Glutamatergic neuron (in vitro differentiated cells): ENCODE measurements around the gene MRPS9. TPM values are rescaled to one million over a fixed set of nuclear protein-coding genes. Genes with fewer than 3 reads are reported as not detected.
A peak's percentile ranks its signal among the peaks of the same experiment; 100 is the strongest.

Experiments used
- DNase-seq: peaks from one replicate; pipeline ENCODE4 v3.0.0; 2022
- H3K27ac Mint-ChIP-seq: one replicate; pipeline ENCODE4 v1.8.0; 2020; ENCODE audit warnings: mild to moderate bottlenecking, mixed read lengths, inconsistent platforms; ENCODE audit not compliant: unreplicated experiment
- H3K27me3 Mint-ChIP-seq: one replicate; pipeline ENCODE4 v1.8.0; 2020; ENCODE audit warnings: mild to moderate bottlenecking, moderate library complexity, mixed read lengths, inconsistent platforms; ENCODE audit not compliant: unreplicated experiment
- H3K36me3 Mint-ChIP-seq: one replicate; pipeline ENCODE4 v1.8.0; 2020; ENCODE audit warnings: mild to moderate bottlenecking, mixed read lengths, inconsistent platforms; ENCODE audit not compliant: unreplicated experiment
- H3K4me1 Mint-ChIP-seq: one replicate; pipeline ENCODE4 v1.8.0; 2020; ENCODE audit warnings: mild to moderate bottlenecking, low read depth, mixed read lengths, inconsistent platforms; ENCODE audit not compliant: unreplicated experiment
- H3K4me3 Mint-ChIP-seq: one replicate; pipeline ENCODE4 v1.8.0; 2020; ENCODE audit warnings: mild to moderate bottlenecking, mixed read lengths, inconsistent platforms; ENCODE audit not compliant: unreplicated experiment
- H3K9me3 Mint-ChIP-seq: one replicate; pipeline ENCODE4 v1.8.0; 2020; ENCODE audit warnings: mild to moderate bottlenecking, moderate library complexity, mixed read lengths, inconsistent platforms; ENCODE audit not compliant: unreplicated experiment
- CTCF ChIP-seq: fragments of 200-600 bp; sonication (generic); IDR thresholded peaks from one replicate; pipeline ENCODE4 v1.5.0; 2021; ENCODE audit not compliant: partially characterized antibody, unreplicated experiment
- total RNA-seq: library from RNA; stranded (reverse); fragmentation: NEBNext Ultra II Directional; extraction: Animal tissue kit (Norgen Biotek cat#: 25700); gene quantifications from one replicate; pipeline ENCODE4 v1.2.1, GENCODE V29; 2021; ENCODE audit not compliant: unreplicated experiment

The MRPS9 gene
- total RNA-seq, 1 donor from 2014 or later = 20.3 TPM

- H3K36me3 Mint-ChIP-seq = no peaks in the 10 kb centered on the region
- DNase-seq = no peak
- TF ChIP-seq CTCF = no peak
- H3K9me3 Mint-ChIP-seq = peaks cover 10% of the 10 kb centered on the region
- peak overlapping the region; percentile 76 for H3K27ac Mint-ChIP-seq
- peaks cover 11% of the 10 kb centered on the region for H3K4me1 Mint-ChIP-seq
- H3K27me3 Mint-ChIP-seq = peaks cover 10% of the 10 kb centered on the region
- H3K4me3 Mint-ChIP-seq = peak overlapping the region; percentile 84
Observed at GRCh38 chr2:105143094-105143466, 105.2 kb downstream of the MRPS9 start.

DNA sequence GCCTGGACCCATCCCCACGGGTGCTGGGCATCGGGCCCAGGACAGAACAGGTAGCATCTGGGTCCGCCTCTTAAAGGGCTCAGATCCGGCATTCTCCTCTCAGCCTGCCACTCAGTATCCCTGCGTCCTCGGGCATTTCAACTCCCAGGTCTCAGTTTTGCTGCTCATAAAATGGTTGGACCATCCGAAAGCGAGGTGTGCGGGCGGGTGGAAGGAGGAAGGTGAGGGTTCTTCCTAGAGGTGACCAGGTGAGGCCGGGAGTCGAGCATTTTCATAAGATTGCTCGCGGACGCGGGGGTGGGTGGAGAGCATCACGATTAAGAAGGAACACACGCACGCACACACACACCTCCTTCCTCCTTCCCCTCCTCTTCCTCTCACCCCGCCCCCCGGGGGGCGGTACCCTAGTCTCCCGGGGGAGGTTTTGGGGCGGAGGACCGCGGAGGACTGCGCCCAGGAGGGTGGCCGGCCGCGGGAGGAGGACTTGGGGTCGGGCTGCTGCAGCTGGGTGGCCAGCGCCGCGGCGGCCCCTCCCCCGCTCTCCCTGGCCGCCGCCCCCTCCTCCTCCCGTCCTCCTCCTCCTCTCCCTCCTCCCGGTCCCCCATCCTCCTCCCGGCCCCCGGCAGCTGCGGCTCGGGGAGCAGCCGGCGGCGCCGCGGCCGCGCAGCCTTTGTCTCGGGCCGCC, 105.7 kb downstream of the MRPS9 start:
- no peak for TF ChIP-seq CTCF
- peak overlapping the region; percentile 84 for H3K4me3 Mint-ChIP-seq
- peaks cover 10% of the 10 kb centered on the region for H3K9me3 Mint-ChIP-seq
- H3K36me3 Mint-ChIP-seq = no peaks in the 10 kb centered on the region
- peaks cover 10% of the 10 kb centered on the region for H3K27me3 Mint-ChIP-seq
- DNase-seq = peak; percentile 74
- peak overlapping the region; percentile 76 for H3K27ac Mint-ChIP-seq
- peaks cover 11% of the 10 kb centered on the region for H3K4me1 Mint-ChIP-seq

DNA sequence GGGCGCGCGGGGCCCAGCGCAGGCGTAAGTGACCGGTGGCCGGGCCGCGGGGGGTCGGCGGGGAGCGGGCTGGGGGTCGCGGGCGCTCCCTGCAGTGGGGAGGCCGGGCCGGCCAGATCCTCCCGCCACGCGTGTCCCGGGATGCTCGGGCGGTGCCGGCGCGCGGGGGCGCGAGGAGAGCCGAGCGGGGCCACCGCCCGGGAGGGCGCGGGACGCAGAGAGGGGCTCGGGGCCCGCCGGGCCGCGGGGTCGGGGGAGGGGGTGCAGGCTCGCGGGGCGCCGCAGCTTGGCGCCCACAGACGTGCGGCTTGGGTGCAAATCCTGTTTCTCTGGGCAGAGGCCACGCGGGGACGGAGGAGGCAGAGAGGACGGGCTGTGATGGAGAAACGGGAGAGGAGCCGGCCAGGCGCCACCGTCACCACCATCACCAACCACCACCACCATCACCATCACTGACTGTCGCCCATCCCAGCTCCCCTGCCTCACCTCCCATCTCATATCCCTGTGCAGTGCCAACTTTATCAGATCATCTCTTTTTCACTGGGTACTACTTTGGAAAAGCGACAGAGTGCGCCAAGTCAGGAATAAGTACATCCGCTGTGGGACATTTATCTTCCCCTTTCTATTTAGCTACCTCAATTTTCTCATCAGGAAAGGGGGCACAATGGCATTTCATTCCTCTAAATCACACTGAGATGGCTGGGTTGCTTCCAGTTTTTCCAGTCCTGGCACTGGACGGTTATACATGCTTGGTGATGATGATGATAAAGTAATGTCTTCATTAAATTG, 106.5 kb downstream of the MRPS9 start:
- Mint-ChIP-seq H3K27ac (peak overlapping the region; percentile 88), H3K36me3 (peaks cover 2% of the 10 kb centered on the region)
- DNase-seq = no peak

GRCh38 chr2:105144941-105145300, 107.1 kb downstream of the MRPS9 start:
- peaks cover 10% of the 10 kb centered on the region for H3K27me3 Mint-ChIP-seq
- TF ChIP-seq CTCF = no peak
- peaks cover 5% of the 10 kb centered on the region for H3K36me3 Mint-ChIP-seq
- peak overlapping the region; percentile 95 for H3K4me3 Mint-ChIP-seq
- H3K9me3 Mint-ChIP-seq = peaks cover 10% of the 10 kb centered on the region
- H3K4me1 Mint-ChIP-seq = peaks cover 11% of the 10 kb centered on the region
- peak overlapping the region; percentile 88 for H3K27ac Mint-ChIP-seq
- DNase-seq = no peak

More for the DNA sequence above, 106.5 kb downstream of the MRPS9 start:
- peak overlapping the region; percentile 95 for H3K4me3 Mint-ChIP-seq
- H3K4me1 Mint-ChIP-seq = peaks cover 11% of the 10 kb centered on the region
- H3K27me3 Mint-ChIP-seq = peaks cover 10% of the 10 kb centered on the region
- TF ChIP-seq CTCF = no peak
- peaks cover 10% of the 10 kb centered on the region for H3K9me3 Mint-ChIP-seq

DNA sequence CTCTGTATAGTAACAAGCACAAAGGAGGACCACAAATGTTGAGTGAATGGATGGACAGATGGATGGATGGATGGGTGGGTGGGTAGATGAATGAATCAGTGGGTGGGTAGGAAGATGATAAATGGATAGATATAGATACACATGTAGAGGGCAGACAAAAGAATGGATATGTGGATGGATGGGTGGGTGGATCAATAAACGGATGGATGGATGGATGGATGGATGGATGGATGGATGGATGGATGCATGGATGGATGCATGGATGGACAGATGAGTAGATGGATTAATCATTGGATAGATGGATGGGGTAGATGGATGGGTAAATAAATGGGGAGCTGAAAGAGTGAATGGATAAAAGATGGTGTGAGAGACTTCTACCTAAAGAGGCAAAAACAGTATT, 111.4 kb downstream of the MRPS9 start:
- Mint-ChIP-seq H3K4me1 (peaks cover 11% of the 10 kb centered on the region), H3K36me3 (peaks cover 15% of the 10 kb centered on the region), H3K27ac (no peak overlapping the region), H3K27me3 (peaks cover 6% of the 10 kb centered on the region), H3K9me3 (peaks cover 5% of the 10 kb centered on the region), H3K4me3 (peak overlapping the region; percentile 13)
- TF ChIP-seq CTCF = no peak
- DNase-seq = no peak
